Trophoblast cell (in vitro differentiated cells and primary cell): ENCODE data around the gene AP1S1.
A peak's percentile ranks its signal among the peaks of the same experiment; 100 is the strongest.

ENCODE experiments used
- DNase-seq, 2 donors: peaks; one replicate each; pipeline ENCODE4 v3.0.0-alpha.2; 2016
- H2AFZ ChIP-seq: 2 replicates; pipeline ENCODE4 v1.6.1; 2013; ENCODE audit warnings: low read length, moderate library complexity, mild to moderate bottlenecking; ENCODE audit not compliant: insufficient read depth, poor library complexity
- H2AK5ac ChIP-seq: 2 replicates; pipeline ENCODE4 v1.6.1; 2013; ENCODE audit warnings: mild to moderate bottlenecking, low read length
- H2BK120ac ChIP-seq: 2 replicates; pipeline ENCODE4 v1.6.1; 2013; ENCODE audit warnings: low read length, mild to moderate bottlenecking, moderate library complexity; ENCODE audit not compliant: insufficient read depth, poor library complexity
- H2BK12ac ChIP-seq: 2 replicates; pipeline ENCODE4 v1.6.1; 2013; ENCODE audit warnings: mild to moderate bottlenecking, low read length, moderate library complexity
- H2BK5ac ChIP-seq: 2 replicates; pipeline ENCODE4 v1.6.1; 2013; ENCODE audit warnings: low read length, low read depth, moderate library complexity, mild to moderate bottlenecking; ENCODE audit not compliant: poor library complexity
- H3K14ac ChIP-seq: 2 replicates; pipeline ENCODE4 v1.6.1; 2013; ENCODE audit warnings: mild to moderate bottlenecking, low read length
- H3K18ac ChIP-seq: 2 replicates; pipeline ENCODE4 v1.6.1; 2013; ENCODE audit warnings: mild to moderate bottlenecking, low read length
- H3K23ac ChIP-seq: 2 replicates; pipeline ENCODE4 v1.6.1; 2013; ENCODE audit warnings: low read length
- H3K27ac ChIP-seq: 2 replicates; pipeline ENCODE4 v1.5.1; 2013; ENCODE audit warnings: low read depth, mild to moderate bottlenecking, inconsistent platforms, low read length, moderate library complexity
- H3K27me3 ChIP-seq: 2 replicates; pipeline ENCODE4 v1.6.1; 2013; ENCODE audit warnings: inconsistent platforms, mild to moderate bottlenecking, low read length, moderate library complexity; ENCODE audit not compliant: insufficient read depth
- H3K36me3 ChIP-seq, 2 experiments: 1 replicate in 1 of 2; 2 replicates in 1 of 2; pipeline ENCODE4 v1.6.1; 2013; ENCODE audit warnings: low read length in 2 of 2, mild to moderate bottlenecking in 2 of 2, moderate library complexity in 1 of 2; ENCODE audit not compliant: insufficient read depth in 2 of 2, control insufficient read depth in 1 of 2
- H3K4ac ChIP-seq: 2 replicates; pipeline ENCODE4 v1.6.1; 2013; ENCODE audit warnings: low read depth, mild to moderate bottlenecking, low read length, moderate library complexity
- H3K4me1 ChIP-seq, 2 experiments: 1 replicate in 1 of 2; 2 replicates in 1 of 2; pipeline ENCODE4 v1.6.1; 2013; ENCODE audit warnings: low read length in 2 of 2, mild to moderate bottlenecking in 2 of 2, moderate library complexity in 1 of 2; ENCODE audit not compliant: insufficient read depth in 2 of 2, control insufficient read depth in 1 of 2
- H3K4me2 ChIP-seq: 2 replicates; pipeline ENCODE4 v1.6.1; 2013; ENCODE audit warnings: inconsistent platforms, mild to moderate bottlenecking, low read length, moderate library complexity
- H3K4me3 ChIP-seq: 2 replicates; pipeline ENCODE4 v1.5.1; 2013; ENCODE audit warnings: mild to moderate bottlenecking, low read depth, low read length, inconsistent platforms
- H3K79me1 ChIP-seq: one replicate; pipeline ENCODE4 v1.6.1; 2013; ENCODE audit warnings: low read length
- H3K79me2 ChIP-seq: 2 replicates; pipeline ENCODE4 v1.6.1; 2013; ENCODE audit warnings: low read length, mild to moderate bottlenecking; ENCODE audit not compliant: control insufficient read depth, insufficient read depth, poor library complexity
- H3K9ac ChIP-seq: 2 replicates; pipeline ENCODE4 v1.6.1; 2013; ENCODE audit warnings: mild to moderate bottlenecking, low read length
- H3K9me3 ChIP-seq: 2 replicates; pipeline ENCODE4 v1.6.1; 2013; ENCODE audit warnings: low read depth, mild to moderate bottlenecking, control low read depth, inconsistent platforms, low read length; ENCODE audit not compliant: insufficient read depth
- H4K12ac ChIP-seq: 2 replicates; pipeline ENCODE4 v1.6.1; 2013; ENCODE audit warnings: low read depth, mild to moderate bottlenecking, low read length, moderate library complexity
- H4K8ac ChIP-seq: 2 replicates; pipeline ENCODE4 v1.6.1; 2013; ENCODE audit warnings: low read depth, mild to moderate bottlenecking, low read length, moderate library complexity
- H4K91ac ChIP-seq: one replicate; pipeline ENCODE4 v1.6.1; 2013; ENCODE audit warnings: low read depth, mild to moderate bottlenecking, low read length, moderate library complexity
- WGBS: extraction: QIAGEN DNeasy Blood & Tissue Kit; methylation state at CpG from one replicate; pipeline ENCODE4 v1.1.7; 2013; ENCODE audit warnings: missing lambda C conversion rate; ENCODE audit not compliant: insufficient read length, insufficient coverage; ENCODE audit errors: extremely low coverage; 5-methylcytosine and 5-hydroxymethylcytosine counted together

Gene AP1S1

DNA sequence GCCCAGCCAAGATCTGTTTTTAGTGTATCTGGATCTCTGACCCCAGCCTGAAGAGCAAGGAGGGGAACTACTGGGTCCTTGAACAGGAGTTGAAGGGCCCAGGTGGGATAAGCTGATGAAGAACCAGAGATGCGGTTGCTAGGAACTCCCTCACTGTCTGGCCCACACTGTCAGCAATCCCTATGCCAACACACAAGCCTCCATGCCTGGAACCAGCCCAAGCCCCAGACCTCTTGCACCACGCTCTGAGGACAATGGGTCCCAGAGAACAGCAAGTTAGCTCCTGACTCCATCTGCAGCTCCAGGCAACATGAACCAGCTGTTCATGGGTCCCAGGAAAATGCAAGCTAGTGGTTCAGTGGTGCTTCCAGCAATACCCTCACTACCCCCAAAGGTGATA, 23.4 kb downstream of the AP1S1 start:
- Histone ChIP-seq H4K91ac (no peak overlapping the region), H4K12ac (no peak overlapping the region), H3K79me1 (no peaks in the 10 kb centered on the region), H3K9me3 (peaks cover 12% of the 10 kb centered on the region), H3K27ac (no peak overlapping the region), H3K27me3 (peaks cover 54% of the 10 kb centered on the region), H3K36me3 (no peaks in the 10 kb centered on the region), H3K14ac (no peak overlapping the region), H2BK120ac (no peak overlapping the region), H3K4me1 (no peaks in the 10 kb centered on the region), H4K8ac (no peak overlapping the region), H3K79me2 (no peaks in the 10 kb centered on the region), H3K4ac (no peak overlapping the region), H3K18ac (no peak overlapping the region), H3K23ac (no peak overlapping the region), H3K4me2 (no peak overlapping the region), H3K4me3 (no peak overlapping the region), H2AFZ (no peak overlapping the region), H2BK5ac (no peak overlapping the region), H2BK12ac (no peak overlapping the region), H3K9ac (no peak overlapping the region), H2AK5ac (no peak overlapping the region)
- no peak for DNase-seq
- WGBS, result no CpG with 5 or more reads among the region's 2 CpGs

DNA sequence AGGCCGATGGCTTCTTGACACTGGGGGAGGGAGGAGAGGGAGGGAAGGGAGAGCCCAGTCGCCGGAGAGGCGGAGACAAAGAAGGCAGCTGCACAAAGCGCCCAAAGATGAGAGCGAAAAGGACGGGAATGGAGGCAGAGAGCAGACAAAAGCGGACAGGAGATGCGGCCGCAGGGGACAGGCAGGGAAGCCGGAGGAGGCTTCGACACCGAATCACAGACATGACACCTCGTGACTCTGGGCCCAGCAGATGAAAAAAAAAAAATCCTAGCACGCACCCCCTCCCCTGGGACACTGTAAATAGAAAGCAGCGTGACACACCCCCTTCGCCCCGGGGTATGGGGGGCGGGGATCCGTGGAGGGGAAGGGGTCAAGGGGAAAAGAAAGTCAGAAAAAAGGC, 24.8 kb downstream of the AP1S1 start:
- Histone ChIP-seq H3K27me3 (peaks cover 39% of the 10 kb centered on the region), H3K4me1 (no peaks in the 10 kb centered on the region), H4K8ac (no peak overlapping the region), H3K4me2 (peak overlapping the region; percentile 2), H3K36me3 (no peaks in the 10 kb centered on the region), H2BK120ac (no peak overlapping the region), H2AK5ac (no peak overlapping the region), H2BK12ac (no peak overlapping the region), H3K27ac (no peak overlapping the region), H2AFZ (no peak overlapping the region), H4K12ac (no peak overlapping the region), H3K4ac (no peak overlapping the region), H3K79me1 (no peaks in the 10 kb centered on the region), H3K9ac (no peak overlapping the region), H3K4me3 (no peak overlapping the region), H3K79me2 (no peaks in the 10 kb centered on the region), H3K23ac (no peak overlapping the region), H3K18ac (no peak overlapping the region), H2BK5ac (no peak overlapping the region), H3K14ac (no peak overlapping the region), H3K9me3 (peaks cover 8% of the 10 kb centered on the region), H4K91ac (no peak overlapping the region)
- DNase-seq, result no peak
- no CpG with 5 or more reads among the region's 20 CpGs for WGBS

DNA sequence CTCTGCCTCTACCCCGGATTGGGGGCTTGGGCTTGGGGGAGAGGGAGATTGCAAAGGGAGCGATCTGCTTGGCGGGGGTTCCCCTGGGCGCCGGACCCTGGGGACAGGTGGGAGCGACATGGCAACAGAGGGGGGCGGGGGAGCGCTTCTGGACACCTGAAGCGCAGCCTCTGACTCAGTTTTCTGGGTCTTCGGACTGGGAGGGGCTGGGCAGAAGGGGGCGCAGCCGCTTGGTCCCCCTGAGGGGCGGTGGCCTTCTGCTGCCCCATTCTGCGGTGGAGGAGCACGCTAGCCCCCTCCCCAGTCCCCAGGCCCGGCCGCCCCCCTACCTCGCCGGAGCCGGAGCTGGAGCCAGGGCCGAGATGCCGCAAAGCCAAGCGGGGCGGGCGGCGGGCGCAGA, 25.4 kb downstream of the AP1S1 start:
- Histone ChIP-seq H3K23ac (no peak overlapping the region), H3K4me1 (no peaks in the 10 kb centered on the region), H2AK5ac (no peak overlapping the region), H3K79me1 (no peaks in the 10 kb centered on the region), H4K91ac (no peak overlapping the region), H3K18ac (no peak overlapping the region), H3K9me3 (peaks cover 4% of the 10 kb centered on the region), H3K9ac (no peak overlapping the region), H3K4me2 (no peak overlapping the region), H3K4ac (no peak overlapping the region), H4K8ac (no peak overlapping the region), H4K12ac (no peak overlapping the region), H2BK12ac (no peak overlapping the region), H3K27ac (no peak overlapping the region), H3K27me3 (peaks cover 33% of the 10 kb centered on the region), H3K36me3 (no peaks in the 10 kb centered on the region), H2AFZ (no peak overlapping the region), H2BK120ac (no peak overlapping the region), H2BK5ac (no peak overlapping the region), H3K14ac (no peak overlapping the region), H3K79me2 (no peaks in the 10 kb centered on the region), H3K4me3 (no peak overlapping the region)
- no CpG with 5 or more reads among the region's 27 CpGs for WGBS
- DNase-seq, result no peak

DNA sequence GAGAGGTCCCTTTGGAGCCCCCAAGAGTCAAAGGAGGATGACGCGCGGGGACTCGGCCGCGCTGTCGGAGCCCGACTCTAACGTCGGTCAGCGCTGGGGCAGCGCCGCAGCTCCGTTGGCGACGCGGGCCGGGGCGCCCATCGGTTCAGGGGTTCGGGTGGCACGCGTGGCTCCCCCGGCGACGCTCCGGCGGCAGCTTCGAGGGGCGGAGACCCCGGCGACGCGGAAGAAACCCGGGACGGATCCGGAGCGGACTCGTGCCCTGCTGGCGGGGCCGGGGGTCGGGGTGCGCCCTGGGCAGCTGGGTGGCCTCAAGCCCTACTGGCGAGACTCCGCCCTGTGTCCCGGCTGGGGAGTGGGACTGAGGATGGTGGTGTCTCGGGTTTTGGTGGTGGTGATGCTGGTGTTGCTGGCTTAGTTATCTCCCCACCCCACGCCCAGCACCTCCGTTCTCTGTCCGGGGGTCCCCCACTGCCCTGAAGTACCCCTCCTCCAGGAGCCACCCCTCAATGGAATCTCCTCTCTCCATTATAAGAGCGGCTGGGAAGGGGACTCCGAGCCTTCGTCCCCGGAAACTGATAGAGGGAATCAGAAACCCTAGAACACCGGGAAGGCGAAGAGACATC, 26.0 kb downstream of the AP1S1 start, which contains the start of gene NAT16:
NAT16 (minus strand) TSS at position 164 of the 626 bp plus-strand sequence. CDS start 5,486 bp downstream, outside the sequence.
- Histone ChIP-seq H3K4me1 (no peaks in the 10 kb centered on the region), H3K79me2 (no peaks in the 10 kb centered on the region), H3K9me3 (peaks cover 4% of the 10 kb centered on the region), H3K36me3 (no peaks in the 10 kb centered on the region), H3K27ac (no peak within 1 kb of the TSS), H2BK120ac (no peak within 1 kb of the TSS), H2BK12ac (no peak within 1 kb of the TSS), H3K4me3 (no peak within 1 kb of the TSS), H3K14ac (no peak within 1 kb of the TSS), H2BK5ac (no peak within 1 kb of the TSS), H3K4ac (no peak within 1 kb of the TSS), H3K4me2 (peak within 1 kb of the TSS; percentile 43), H4K12ac (no peak within 1 kb of the TSS), H3K9ac (no peak within 1 kb of the TSS), H3K27me3 (peaks cover 33% of the 10 kb centered on the region), H2AFZ (no peak within 1 kb of the TSS), H3K18ac (no peak within 1 kb of the TSS), H4K8ac (no peak within 1 kb of the TSS), H4K91ac (no peak within 1 kb of the TSS), H2AK5ac (no peak within 1 kb of the TSS), H3K79me1 (no peaks in the 10 kb centered on the region), H3K23ac (no peak within 1 kb of the TSS)
- no CpG with 5 or more reads among the region's 56 CpGs for WGBS
- DNase-seq, result no peak
